Panc1 (cell line): ENCODE measurements around the gene STARD8.

Experiments used
- POLR2AphosphoS5 ChIP-seq: IDR thresholded peaks from 2 replicates; pipeline ENCODE4 v1.6.1; 2012; ENCODE audit warnings: mild to moderate bottlenecking, low read depth, low read length, moderate library complexity
- TF ChIP-seq, protein P1 (sequence below): fragments of 450-650 bp; IDR thresholded peaks from 2 replicates; pipeline ENCODE4 v1.5.1; 2017; ENCODE audit warnings: mild to moderate bottlenecking

DNA sequence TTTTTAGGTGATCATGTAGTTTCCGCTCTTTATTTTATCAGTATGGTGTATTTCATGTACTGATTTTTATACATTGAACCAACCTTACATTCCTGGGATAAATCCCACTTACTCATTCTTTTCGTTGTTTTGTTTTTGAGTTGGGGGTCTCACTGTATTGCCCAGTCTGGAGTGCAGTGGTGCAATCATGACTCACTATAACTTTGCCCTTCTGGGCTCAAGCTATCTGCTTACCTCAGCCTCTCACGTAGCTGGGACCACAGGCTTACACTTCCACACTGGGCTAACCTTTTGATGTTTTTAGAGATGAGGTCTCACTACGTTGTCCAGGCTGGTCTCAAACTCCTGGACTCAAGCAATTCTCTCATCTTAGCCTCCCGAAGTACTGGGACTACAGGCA, 19.5 kb upstream of the STARD8 start:
- TF ChIP-seq, protein P1, sequence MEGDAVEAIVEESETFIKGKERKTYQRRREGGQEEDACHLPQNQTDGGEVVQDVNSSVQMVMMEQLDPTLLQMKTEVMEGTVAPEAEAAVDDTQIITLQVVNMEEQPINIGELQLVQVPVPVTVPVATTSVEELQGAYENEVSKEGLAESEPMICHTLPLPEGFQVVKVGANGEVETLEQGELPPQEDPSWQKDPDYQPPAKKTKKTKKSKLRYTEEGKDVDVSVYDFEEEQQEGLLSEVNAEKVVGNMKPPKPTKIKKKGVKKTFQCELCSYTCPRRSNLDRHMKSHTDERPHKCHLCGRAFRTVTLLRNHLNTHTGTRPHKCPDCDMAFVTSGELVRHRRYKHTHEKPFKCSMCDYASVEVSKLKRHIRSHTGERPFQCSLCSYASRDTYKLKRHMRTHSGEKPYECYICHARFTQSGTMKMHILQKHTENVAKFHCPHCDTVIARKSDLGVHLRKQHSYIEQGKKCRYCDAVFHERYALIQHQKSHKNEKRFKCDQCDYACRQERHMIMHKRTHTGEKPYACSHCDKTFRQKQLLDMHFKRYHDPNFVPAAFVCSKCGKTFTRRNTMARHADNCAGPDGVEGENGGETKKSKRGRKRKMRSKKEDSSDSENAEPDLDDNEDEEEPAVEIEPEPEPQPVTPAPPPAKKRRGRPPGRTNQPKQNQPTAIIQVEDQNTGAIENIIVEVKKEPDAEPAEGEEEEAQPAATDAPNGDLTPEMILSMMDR: no peak
- no peak for TF ChIP-seq POLR2AphosphoS5
